CD4-positive, alpha-beta memory T cell (primary cell): ENCODE data around the gene PLPPR3. TPM values are rescaled to one million over a fixed set of nuclear protein-coding genes. Genes with fewer than 3 reads are reported as not detected.
A peak's percentile ranks its signal among the peaks of the same experiment; 100 is the strongest.

Experiments
- CTCF ChIA-PET: fragments of 350-600 bp; sonication (Branson Sonifier 250); formaldehyde crosslinking; loops from one replicate; lab custom pipeline; 2021; ENCODE audit warnings: inconsistent platforms; ENCODE audit not compliant: partially characterized antibody; lab: Charles Lee
- POLR2A ChIA-PET: fragments of 350-600 bp; sonication (Branson Sonifier 250); formaldehyde crosslinking; loops from one replicate; lab custom pipeline; 2021; ENCODE audit not compliant: partially characterized antibody; lab: Charles Lee
- DNase-seq, 5 donors: peaks; one replicate each; pipeline versions ENCODE4 v3.0.0 to v3.0.0-alpha.2; 2020 to 2022; ENCODE audit warnings: mixed read lengths in 1 of 5
- H3K27ac ChIP-seq: one replicate; pipeline ENCODE4 v1.7.0; 2013; ENCODE audit warnings: low read depth, low read length
- H3K27me3 ChIP-seq: 2 replicates; pipeline ENCODE4 v1.7.0; 2013; ENCODE audit warnings: mild to moderate bottlenecking, low read length, moderate library complexity; ENCODE audit not compliant: insufficient read depth
- H3K36me3 ChIP-seq: 2 replicates; pipeline ENCODE4 v1.7.0; 2013; ENCODE audit warnings: mild to moderate bottlenecking, low read length, moderate library complexity; ENCODE audit not compliant: insufficient read depth
- H3K4me1 ChIP-seq: 2 replicates; pipeline ENCODE4 v1.7.0; 2013; ENCODE audit warnings: mild to moderate bottlenecking, low read length, moderate library complexity; ENCODE audit not compliant: insufficient read depth
- H3K4me3 ChIP-seq, 2 donors: one replicate each; pipeline ENCODE4 v1.7.0; 2013; ENCODE audit warnings: low read length in 2 of 2, mild to moderate bottlenecking in 1 of 2
- H3K9me3 ChIP-seq, 2 donors: one replicate each; pipeline ENCODE4 v1.7.0; 2013; ENCODE audit warnings: low read length in 2 of 2, control low read depth in 1 of 2; ENCODE audit not compliant: control insufficient read depth in 1 of 2
- H3K27ac Mint-ChIP-seq, 7 donors: one replicate each; pipeline ENCODE4 v1.8.0; 2020 to 2021; ENCODE audit warnings: mixed read lengths in 7 of 7, mild to moderate bottlenecking in 6 of 7, inconsistent platforms in 3 of 7, moderate library complexity in 3 of 7
- H3K27me3 Mint-ChIP-seq, 2 donors: one replicate each; pipeline ENCODE4 v1.8.0; 2020 to 2021; ENCODE audit warnings: mixed read lengths in 2 of 2
- H3K36me3 Mint-ChIP-seq, 2 donors: one replicate each; pipeline ENCODE4 v1.8.0; 2020 to 2021; ENCODE audit warnings: mixed read lengths in 2 of 2, inconsistent platforms in 1 of 2, mild to moderate bottlenecking in 1 of 2
- H3K4me1 Mint-ChIP-seq, 4 donors: one replicate each; pipeline ENCODE4 v1.8.0; 2020 to 2021; ENCODE audit warnings: mixed read lengths in 4 of 4, mild to moderate bottlenecking in 1 of 4
- H3K4me3 Mint-ChIP-seq, 8 donors: one replicate each; pipeline ENCODE4 v1.8.0; 2020 to 2021; ENCODE audit warnings: mixed read lengths in 8 of 8, mild to moderate bottlenecking in 7 of 8, moderate library complexity in 6 of 8, inconsistent platforms in 3 of 8
- H3K9me3 Mint-ChIP-seq, 8 donors: one replicate each; pipeline ENCODE4 v1.8.0; 2020 to 2021; ENCODE audit warnings: mixed read lengths in 8 of 8, mild to moderate bottlenecking in 5 of 8, inconsistent platforms in 3 of 8, moderate library complexity in 1 of 8
- intact Hi-C: fragments of 100-400 bp; cut with micrococcal nuclease; formaldehyde crosslinking; loops from one replicate; pipeline ENCODE4 v1.15.1; 2023
- polyA plus RNA-seq, 2 donors: library from polyadenylated mRNA; unstranded; fragments of 300-500 nt; fragmentation: Illumina TruSeq; gene quantifications; one replicate each; pipeline ENCODE4 v1.2.3, GENCODE V29; 2021
- total RNA-seq, 2 experiments: library from RNA; stranded (reverse); gene quantifications; one replicate each; pipeline ENCODE4 v1.2.3, GENCODE V29; 2021

The PLPPR3 gene, protein sequence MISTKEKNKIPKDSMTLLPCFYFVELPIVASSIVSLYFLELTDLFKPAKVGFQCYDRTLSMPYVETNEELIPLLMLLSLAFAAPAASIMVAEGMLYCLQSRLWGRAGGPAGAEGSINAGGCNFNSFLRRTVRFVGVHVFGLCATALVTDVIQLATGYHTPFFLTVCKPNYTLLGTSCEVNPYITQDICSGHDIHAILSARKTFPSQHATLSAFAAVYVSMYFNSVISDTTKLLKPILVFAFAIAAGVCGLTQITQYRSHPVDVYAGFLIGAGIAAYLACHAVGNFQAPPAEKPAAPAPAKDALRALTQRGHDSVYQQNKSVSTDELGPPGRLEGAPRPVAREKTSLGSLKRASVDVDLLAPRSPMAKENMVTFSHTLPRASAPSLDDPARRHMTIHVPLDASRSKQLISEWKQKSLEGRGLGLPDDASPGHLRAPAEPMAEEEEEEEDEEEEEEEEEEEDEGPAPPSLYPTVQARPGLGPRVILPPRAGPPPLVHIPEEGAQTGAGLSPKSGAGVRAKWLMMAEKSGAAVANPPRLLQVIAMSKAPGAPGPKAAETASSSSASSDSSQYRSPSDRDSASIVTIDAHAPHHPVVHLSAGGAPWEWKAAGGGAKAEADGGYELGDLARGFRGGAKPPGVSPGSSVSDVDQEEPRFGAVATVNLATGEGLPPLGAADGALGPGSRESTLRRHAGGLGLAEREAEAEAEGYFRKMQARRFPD
- total RNA-seq (not detected), polyA plus RNA-seq (not detected)

DNA sequence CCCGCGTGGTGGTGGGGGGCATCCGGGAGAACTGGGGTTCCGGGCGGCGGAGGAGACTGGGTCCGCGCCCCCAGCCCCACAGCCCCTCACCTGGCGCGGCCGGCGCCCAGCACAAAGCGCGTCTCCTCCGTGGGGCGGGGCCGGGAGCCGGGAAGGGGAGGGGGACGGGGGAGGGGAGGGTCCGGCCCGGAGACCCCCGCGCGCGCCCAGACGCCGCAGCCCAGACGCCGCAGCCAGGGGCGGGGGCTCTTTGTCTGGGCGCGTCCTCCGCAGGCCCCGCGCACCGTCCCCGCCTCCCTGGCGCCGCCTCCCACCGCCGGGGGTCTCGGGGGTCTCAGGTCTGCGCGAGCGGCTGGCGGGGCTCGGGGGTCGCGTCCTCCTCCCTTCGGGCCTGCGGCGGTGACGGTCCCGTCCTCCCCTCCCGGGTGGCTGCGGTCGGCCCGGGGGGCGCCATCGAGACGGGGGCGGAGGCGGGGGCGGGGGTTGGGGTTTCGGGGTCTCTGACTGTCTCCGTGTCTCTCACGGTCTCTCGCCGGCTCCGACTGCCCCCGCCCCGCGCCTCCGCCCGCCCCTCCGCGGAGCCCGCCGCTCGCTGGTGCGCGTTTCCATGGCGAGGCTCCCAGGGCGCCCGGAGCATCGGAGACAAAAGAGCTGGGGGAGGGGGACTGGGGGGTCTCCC lies at the start of gene PLPPR3:
Gene PLPPR3 (minus strand): TSS at position 131 of the 679 bp plus-strand sequence. CDS start 396 bp downstream, outside the sequence.
- POLR2A ChIA-PET = no interaction called here
- Histone ChIP-seq H3K4me1 (no peaks in the 10 kb centered on the region), H3K36me3 (no peaks in the 10 kb centered on the region), H3K4me3 (no peak within 1 kb of the TSS), H3K27me3 (no peaks in the 10 kb centered on the region), H3K9me3 (no peaks in the 10 kb centered on the region), H3K27ac (no peak within 1 kb of the TSS)
- no peaks in the 10 kb centered on the region for H3K4me1 Mint-ChIP-seq
- CTCF ChIA-PET = no interaction called here
- H3K27ac Mint-ChIP-seq = peak within 1 kb of the TSS in 1 of 7 donors; percentile 57
- peaks cover 0 to 4% (median 0%) of the 10 kb centered on the region in 8 donors for H3K9me3 Mint-ChIP-seq
- H3K27me3 Mint-ChIP-seq = peaks cover 4 to 7% of the 10 kb centered on the region in 2 donors
- intact Hi-C loops = no loop called here
- H3K4me3 Mint-ChIP-seq = peak within 1 kb of the TSS in 1 of 8 donors; percentile 6
- no peaks in the 10 kb centered on the region for H3K36me3 Mint-ChIP-seq
- DNase-seq = no peak

DNA sequence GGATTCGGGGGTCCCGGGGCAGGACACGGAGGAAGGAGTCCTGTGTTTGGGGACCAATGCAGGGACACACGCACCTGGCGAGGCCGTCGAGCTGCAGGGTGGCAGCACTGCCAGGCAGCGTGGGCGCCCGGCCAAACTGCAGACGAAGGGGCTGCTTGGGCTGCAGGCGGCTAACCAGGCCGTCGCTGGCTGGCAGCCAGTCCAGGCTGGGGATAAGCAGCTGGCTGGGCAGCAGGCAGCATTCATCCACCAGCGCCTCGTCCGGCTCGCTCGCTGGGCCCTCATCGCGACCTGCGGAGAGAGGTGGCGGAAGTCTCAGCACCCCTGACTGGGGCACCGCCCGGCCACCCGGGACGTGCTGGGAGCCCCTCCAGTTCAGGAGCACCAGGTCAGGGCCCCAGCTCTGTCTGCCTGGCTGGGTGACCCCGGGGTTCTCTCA lies 49.2 kb upstream of the PLPPR3 start:
- no peak for DNase-seq
- H3K27me3 Mint-ChIP-seq = no peaks in the 10 kb centered on the region
- Histone ChIP-seq H3K27me3 (no peaks in the 10 kb centered on the region), H3K4me3 (no peak overlapping the region), H3K27ac (no peak overlapping the region), H3K9me3 (no peaks in the 10 kb centered on the region), H3K36me3 (peaks cover 7% of the 10 kb centered on the region), H3K4me1 (peaks cover 13% of the 10 kb centered on the region)
- H3K9me3 Mint-ChIP-seq = peaks cover 0 to 8% (median 0%) of the 10 kb centered on the region in 8 donors
- H3K4me1 Mint-ChIP-seq = peaks cover 4 to 16% (median 9%) of the 10 kb centered on the region in 4 donors
- peak overlapping the region in 1 of 7 donors; percentile 71 for H3K27ac Mint-ChIP-seq
- intact Hi-C loops = no loop called here
- ChIA-PET CTCF (interaction anchor here (2.4 kb wide), 1 partner anchor 45 kb away, joined by 4 read pairs; no protein-coding TSS in a partner anchor), POLR2A (interaction anchor here (1.9 to 5.2 kb wide), 2 partner anchors 8 to 39 kb away, joined by 15 to 41 read pairs; no protein-coding TSS in a partner anchor)
- peaks cover 7 to 21% of the 10 kb centered on the region in 2 donors for H3K36me3 Mint-ChIP-seq
- no peak overlapping the region for H3K4me3 Mint-ChIP-seq

DNA sequence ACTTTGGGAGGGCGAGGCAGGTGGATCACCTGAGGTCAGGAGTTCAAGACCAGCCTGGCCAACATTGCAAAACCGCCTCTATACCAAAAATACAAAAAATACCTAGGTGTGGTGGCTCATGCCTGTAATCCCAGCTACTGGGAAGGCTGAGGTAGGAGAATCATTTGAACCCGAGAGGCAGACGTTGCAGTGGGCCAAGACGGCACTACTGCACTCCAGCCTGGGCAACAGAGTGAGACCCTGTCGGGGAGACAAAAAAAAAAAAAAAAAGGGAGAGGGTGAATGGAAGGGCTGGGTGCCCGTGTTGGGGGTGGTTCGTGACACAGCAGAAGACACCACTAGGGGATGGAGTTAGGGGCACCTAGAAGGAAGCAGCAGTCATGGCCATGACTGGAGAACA lies 48.6 kb upstream of the PLPPR3 start:
- ChIA-PET CTCF (interaction anchor here (2.4 kb wide), 1 partner anchor 46 kb away, joined by 4 read pairs; no protein-coding TSS in a partner anchor), POLR2A (interaction anchor here (3.6 kb wide), 1 partner anchor 39 kb away, joined by 16 read pairs; no protein-coding TSS in a partner anchor)
- no peaks in the 10 kb centered on the region for H3K9me3 ChIP-seq
- intact Hi-C loops = no loop called here
- Mint-ChIP-seq H3K27me3 (no peaks in the 10 kb centered on the region), H3K9me3 (peaks cover 0 to 8% (median 0%) of the 10 kb centered on the region in 8 donors), H3K27ac (peak overlapping the region in 5 of 7 donors; percentile 36 to 96 (median 77)), H3K36me3 (peaks cover 7 to 24% of the 10 kb centered on the region in 2 donors), H3K4me1 (peaks cover 4 to 16% (median 9%) of the 10 kb centered on the region in 4 donors), H3K4me3 (peak overlapping the region in 3 of 8 donors; percentile 29 to 67 (median 51))
- H3K36me3 ChIP-seq = peaks cover 7% of the 10 kb centered on the region
- no peak overlapping the region for H3K4me3 ChIP-seq
- H3K27ac ChIP-seq = no peak overlapping the region
- H3K27me3 ChIP-seq = no peaks in the 10 kb centered on the region
- H3K4me1 ChIP-seq = peaks cover 13% of the 10 kb centered on the region
- no peak for DNase-seq

DNA sequence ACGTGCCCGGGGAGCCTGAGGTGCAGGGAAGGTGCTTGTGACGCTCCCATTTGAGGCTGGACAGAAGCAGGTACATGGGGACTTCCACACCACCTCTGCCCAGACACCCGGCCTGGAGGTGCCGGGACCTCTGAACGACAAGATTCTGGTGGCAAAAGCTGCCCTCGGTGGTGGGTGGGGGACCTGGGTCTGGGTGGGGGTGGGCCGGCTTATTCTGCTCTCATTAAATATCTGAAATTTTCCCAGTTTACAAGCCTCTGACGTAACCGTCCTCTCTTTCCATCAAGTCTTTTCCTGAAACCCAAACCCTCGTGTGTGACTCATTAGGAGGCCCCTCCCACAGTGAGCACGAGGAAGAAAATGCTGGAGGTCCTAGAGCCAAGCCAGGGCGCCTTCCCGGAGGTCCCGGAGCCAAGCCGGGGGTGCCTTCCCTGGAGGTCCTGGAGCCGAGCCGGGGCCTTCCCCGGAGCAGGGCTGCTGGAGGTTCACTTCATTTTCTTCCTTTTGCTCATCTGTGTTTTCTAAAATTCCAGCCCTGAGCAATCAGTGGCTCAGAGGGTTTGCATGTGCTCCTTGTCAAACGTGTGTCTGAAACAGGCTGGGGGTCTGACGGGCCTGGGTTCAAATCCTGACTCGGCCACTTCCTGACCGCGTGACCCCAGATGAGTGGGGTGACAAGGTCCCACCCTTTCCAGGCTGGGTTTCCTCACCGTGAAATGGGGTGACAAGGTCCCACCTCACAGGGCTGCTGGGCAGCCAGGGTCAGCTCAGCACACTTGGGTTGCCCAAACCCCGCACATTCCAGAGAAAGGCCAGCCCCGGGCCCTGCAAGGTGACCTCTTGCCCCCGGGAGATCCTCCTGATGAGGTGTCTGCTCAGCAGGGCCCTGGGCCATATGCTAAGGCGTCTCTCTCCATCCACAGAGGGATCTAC lies 47.8 kb upstream of the PLPPR3 start:
- H3K27ac ChIP-seq = no peak overlapping the region
- H3K27me3 ChIP-seq = no peaks in the 10 kb centered on the region
- Mint-ChIP-seq H3K36me3 (peaks cover 7 to 24% of the 10 kb centered on the region in 2 donors), H3K27ac (peak overlapping the region in 2 of 7 donors; percentile 32 to 96), H3K9me3 (peaks cover 0 to 8% (median 0%) of the 10 kb centered on the region in 8 donors), H3K27me3 (no peaks in the 10 kb centered on the region), H3K4me3 (peak overlapping the region in 2 of 8 donors; percentile 49 to 67), H3K4me1 (peaks cover 5 to 20% (median 11%) of the 10 kb centered on the region in 4 donors)
- H3K4me3 ChIP-seq = no peak overlapping the region
- ChIA-PET CTCF (no interaction called here), POLR2A (interaction anchor here (3.6 kb wide), 1 partner anchor 40 kb away, joined by 16 read pairs; no protein-coding TSS in a partner anchor)
- intact Hi-C loops = no loop called here
- peaks cover 13% of the 10 kb centered on the region for H3K4me1 ChIP-seq
- no peak for DNase-seq
- peaks cover 7% of the 10 kb centered on the region for H3K36me3 ChIP-seq
- H3K9me3 ChIP-seq = no peaks in the 10 kb centered on the region

DNA sequence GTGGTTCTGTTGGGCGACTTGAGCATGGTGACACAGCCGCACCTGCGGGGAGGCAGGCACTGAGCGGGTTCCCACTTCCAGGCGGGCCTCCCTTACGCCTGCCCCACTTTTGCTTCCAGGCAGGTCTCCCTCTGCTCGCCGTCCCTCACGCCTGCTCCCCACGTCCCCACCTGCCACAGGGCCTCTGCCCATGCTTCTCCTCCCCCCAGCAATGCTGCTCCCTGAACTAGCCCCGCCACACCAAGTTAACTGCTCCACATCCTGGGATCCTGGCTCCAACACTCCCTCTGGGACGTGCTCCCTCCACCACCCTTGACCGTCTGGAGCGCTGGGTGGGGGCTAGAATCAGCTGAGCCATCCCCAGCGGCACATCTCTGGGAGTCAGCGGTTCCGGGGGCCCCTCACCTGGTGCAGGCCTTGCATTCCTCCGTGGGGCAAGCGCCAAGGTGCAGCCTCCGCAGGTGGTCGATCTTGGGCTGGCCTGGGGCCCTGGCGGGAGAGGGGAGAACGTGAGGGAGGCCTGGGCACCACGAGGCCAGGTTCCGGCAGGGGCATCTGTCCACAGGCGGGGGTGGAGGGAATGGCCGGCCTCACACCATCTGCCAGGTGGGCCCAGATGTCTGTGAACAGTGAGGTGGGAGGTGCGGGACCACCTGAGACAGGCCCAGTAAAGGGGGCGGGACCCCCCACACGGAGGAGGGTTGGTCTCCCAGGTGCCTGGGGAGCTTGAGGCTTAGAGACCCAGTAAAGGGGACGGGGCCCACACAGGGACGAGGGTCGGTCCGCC lies 46.9 kb upstream of the PLPPR3 start:
- POLR2A ChIA-PET = interaction anchor here (3.6 kb wide), 1 partner anchor 41 kb away, joined by 16 read pairs; no protein-coding TSS in a partner anchor
- intact Hi-C loops = no loop called here

More for the DNA sequence above, 46.9 kb upstream of the PLPPR3 start:
- H3K4me1 Mint-ChIP-seq = peaks cover 6 to 26% (median 15%) of the 10 kb centered on the region in 4 donors
- no peaks in the 10 kb centered on the region for H3K27me3 Mint-ChIP-seq
- Histone ChIP-seq H3K9me3 (no peaks in the 10 kb centered on the region), H3K27ac (no peak overlapping the region), H3K4me1 (peaks cover 19% of the 10 kb centered on the region), H3K27me3 (no peaks in the 10 kb centered on the region), H3K4me3 (no peak overlapping the region), H3K36me3 (peaks cover 7% of the 10 kb centered on the region)
- H3K4me3 Mint-ChIP-seq = peak overlapping the region in 1 of 8 donors; percentile 25
- H3K9me3 Mint-ChIP-seq = peaks cover 0 to 12% (median 0%) of the 10 kb centered on the region in 8 donors
- peak overlapping the region in 2 of 7 donors; percentile 46 to 53 for H3K27ac Mint-ChIP-seq
- peaks cover 7 to 26% of the 10 kb centered on the region in 2 donors for H3K36me3 Mint-ChIP-seq
- CTCF ChIA-PET = no interaction called here
- no peak for DNase-seq
